C4-2B (cell line): ENCODE measurements around the gene STAT5A.
"Not testable (repeated sequence)": the region's sequence is repeated elsewhere in the genome, so short reads cannot be mapped to it uniquely, and the experiment has no call there.

Source experiments
- H3K27ac ChIP-seq: fragments of 450-650 bp; 2 replicates; pipeline ENCODE4 v1.5.1; 2017
- CTCF ChIP-seq: fragments of 450-650 bp; conservative IDR thresholded peaks from 2 replicates; pipeline ENCODE4 v1.5.1; 2017; ENCODE audit warnings: mild to moderate bottlenecking
- ZFX ChIP-seq: fragments of 450-650 bp; IDR thresholded peaks from 2 replicates; pipeline ENCODE4 v1.6.1; 2017

STAT5A gene

GRCh38 chr17:42313389-42313772 lies 25.1 kb downstream of the STAT5A start:
- TF ChIP-seq ZFX (no peak), CTCF (no peak)
- H3K27ac ChIP-seq, result no peak overlapping the region

- no peak overlapping the region for H3K27ac ChIP-seq
- TF ChIP-seq CTCF (no peak), ZFX (no peak)
Observed at GRCh38 chr17:42313773-42314566, 25.7 kb downstream of the STAT5A start.

- no peak overlapping the region for H3K27ac ChIP-seq
- TF ChIP-seq ZFX (no peak), CTCF (no peak)
Observed at GRCh38 chr17:42315402-42316156, 27.3 kb downstream of the STAT5A start.

GRCh38 chr17:42316755-42317154 lies 28.5 kb downstream of the STAT5A start:
- TF ChIP-seq CTCF, result no peak
- TF ChIP-seq ZFX, result no peak

GRCh38 chr17:42317266-42317845 lies 29.1 kb downstream of the STAT5A start:
- H3K27ac ChIP-seq, result no peak overlapping the region
- TF ChIP-seq ZFX (no peak), CTCF (no peak)

More at GRCh38 chr17:42316755-42317154, 28.5 kb downstream of the STAT5A start:
- no peak overlapping the region for H3K27ac ChIP-seq

- H3K27ac ChIP-seq, result not testable (repeated sequence)
Observed at GRCh38 chr17:42317967-42318366, 29.7 kb downstream of the STAT5A start.

- TF ChIP-seq CTCF, result no peak
- no peak overlapping the region for H3K27ac ChIP-seq
Observed at GRCh38 chr17:42321555-42321954, 33.3 kb downstream of the STAT5A start.
